ENCODE measurements around the gene TAC3. TPM values are rescaled to one million over a fixed set of nuclear protein-coding genes. Genes with fewer than 3 reads are reported as not detected.
A peak's percentile ranks its signal among the peaks of the same experiment; 100 is the strongest.
"Not testable (repeated sequence)": the region's sequence is repeated elsewhere in the genome, so short reads cannot be mapped to it uniquely, and the experiment has no call there.

TAC3 gene
- total RNA-seq: 0.43 TPM in 1 of 2 replicates, not detected in the other

- TF ChIP-seq CTCF (IDR thresholded peaks at IDR 0.05; ENCODE audit: insufficient read depth, low read depth, low read length): no peak
- peak; percentile 31 for DNase-seq (ENCODE audit: low read depth)
- H3K4me3 ChIP-seq (ENCODE audit: low read depth, low read length): no peak within 1 kb of the TSS
Observed at GRCh38 chr12:57016348-57016747, at the start of gene TAC3. Gene TAC3 (minus strand): TSS chr12:57016529. CDS start chr12:57015797, 732 bp downstream.

DNA sequence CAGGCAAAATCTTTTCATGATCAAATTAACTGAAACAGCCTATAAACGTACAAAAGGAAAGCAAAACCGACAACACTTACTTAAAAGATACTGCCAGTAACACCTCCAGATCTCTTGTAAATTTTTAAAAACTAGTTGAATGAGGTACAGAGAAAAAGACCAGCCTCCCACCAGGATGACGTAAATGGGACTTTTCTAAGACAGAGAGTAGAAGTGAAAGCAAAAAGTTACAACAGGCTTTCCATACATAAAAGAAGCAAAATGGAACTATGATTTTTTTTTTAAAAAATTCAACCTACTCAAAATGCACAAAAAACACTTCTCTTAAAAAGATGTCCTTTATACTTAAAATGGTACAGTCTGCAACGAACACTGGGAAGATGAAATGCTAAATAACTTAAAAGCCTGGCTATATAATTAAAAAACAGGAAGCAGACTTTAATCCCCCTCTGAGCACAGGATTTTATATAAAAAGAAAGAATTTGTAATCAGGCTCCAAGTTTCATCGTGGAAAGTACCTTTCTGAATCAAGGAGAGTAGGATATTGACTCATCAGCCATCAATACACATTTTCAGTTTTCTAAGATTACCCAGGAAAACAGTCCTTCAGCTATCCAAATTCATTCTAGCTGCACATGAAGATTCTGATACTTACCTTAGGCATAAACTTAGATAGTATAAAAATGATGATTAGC is 47.8 kb upstream of the TAC3 start:
- no peak overlapping the region for H3K4me3 ChIP-seq (ENCODE audit: low read depth, low read length)
- TF ChIP-seq CTCF (IDR thresholded peaks at IDR 0.05; ENCODE audit: insufficient read depth, low read depth, low read length): no peak
- peak; percentile 48 for DNase-seq (ENCODE audit: low read depth)

GRCh38 chr12:57058454-57058853 is 42.1 kb upstream of the TAC3 start:
- DNase-seq (ENCODE audit: low read depth): no peak
- no peak for TF ChIP-seq CTCF (IDR thresholded peaks at IDR 0.05; ENCODE audit: insufficient read depth, low read depth, low read length)
- no peak overlapping the region for H3K4me3 ChIP-seq (ENCODE audit: low read depth, low read length)

- DNase-seq (ENCODE audit: low read depth): no peak
- TF ChIP-seq CTCF (IDR thresholded peaks at IDR 0.05; ENCODE audit: insufficient read depth, low read depth, low read length): no peak
- no peak overlapping the region for H3K4me3 ChIP-seq (ENCODE audit: low read depth, low read length)
Observed at GRCh38 chr12:57057067-57057751, 40.9 kb upstream of the TAC3 start.

DNA sequence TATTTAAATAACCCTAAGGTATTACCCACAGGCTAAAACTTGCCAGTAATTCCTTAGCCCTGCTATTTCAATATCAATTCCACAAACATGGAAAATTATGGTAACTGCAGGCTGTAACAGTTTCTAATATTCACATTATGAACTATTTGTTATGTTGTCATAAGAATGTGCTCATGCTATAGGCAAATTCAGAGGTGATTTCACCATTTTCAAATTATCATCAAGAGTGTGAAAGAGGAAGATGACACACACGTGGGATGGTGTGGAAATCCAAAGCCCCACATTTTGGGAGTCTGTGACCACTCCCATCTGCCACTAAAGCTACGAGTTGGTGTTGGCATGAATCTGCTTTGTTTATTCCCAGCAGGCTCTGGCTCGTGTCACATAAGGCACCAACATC is 39.5 kb upstream of the TAC3 start:
- DNase-seq (ENCODE audit: low read depth): no peak
- H3K4me3 ChIP-seq (ENCODE audit: low read depth, low read length): no peak overlapping the region
- no peak for TF ChIP-seq CTCF (IDR thresholded peaks at IDR 0.05; ENCODE audit: insufficient read depth, low read depth, low read length)

DNA sequence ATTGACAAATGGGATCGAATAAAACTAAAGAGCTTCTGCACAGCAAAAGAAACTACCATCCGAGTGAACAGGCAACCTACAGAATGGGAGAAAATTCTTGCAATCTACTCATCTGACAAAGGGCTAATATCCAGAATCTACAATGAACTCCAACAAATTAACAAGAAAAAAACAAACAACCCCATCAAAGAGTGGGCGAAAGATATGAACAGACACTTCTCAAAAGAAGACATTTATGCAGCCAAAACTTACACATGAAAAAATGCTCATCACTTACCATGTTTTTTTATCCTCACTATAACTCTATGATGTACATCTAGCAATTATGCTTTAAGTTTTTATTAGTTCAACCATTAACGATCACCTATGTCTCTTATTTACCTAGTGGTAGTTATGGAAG is 37.6 kb upstream of the TAC3 start:
- DNase-seq (ENCODE audit: low read depth); H3K4me3 ChIP-seq (ENCODE audit: low read depth, low read length): not testable (repeated sequence)

DNA sequence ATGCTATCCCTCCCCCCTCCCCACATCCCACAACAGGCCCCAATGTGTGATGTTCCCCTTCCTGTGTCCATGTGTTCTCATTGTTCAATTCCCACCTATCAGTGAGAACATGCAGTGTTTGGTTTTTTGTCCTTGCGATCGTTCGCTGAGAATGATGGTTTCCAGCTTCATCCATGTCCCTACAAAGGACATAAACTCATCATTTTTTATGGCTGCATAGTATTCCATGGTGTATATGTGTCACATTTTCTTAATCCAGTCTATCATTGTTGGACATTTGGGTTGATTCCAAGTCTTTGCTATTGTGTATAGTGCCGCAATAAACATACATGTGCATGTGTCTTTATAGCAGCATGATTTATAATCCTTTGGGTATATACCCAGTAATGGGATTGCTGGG is 36.8 kb upstream of the TAC3 start:
- not testable (repeated sequence) for H3K4me3 ChIP-seq (ENCODE audit: low read depth, low read length); DNase-seq (ENCODE audit: low read depth)

- H3K4me3 ChIP-seq (ENCODE audit: low read depth, low read length): no peak overlapping the region
- TF ChIP-seq CTCF (IDR thresholded peaks at IDR 0.05; ENCODE audit: insufficient read depth, low read depth, low read length): no peak
- DNase-seq (ENCODE audit: low read depth): no peak
Observed at GRCh38 chr12:57051011-57051410, 34.7 kb upstream of the TAC3 start.
